GM20000 (cell line): ENCODE data around the gene MORC4.

Source experiments
- DNase-seq: peaks from one replicate; pipeline ENCODE4 v3.0.0; 2012; ENCODE audit warnings: low spot score
- CTCF ChIP-seq: IDR thresholded peaks from 2 replicates; pipeline ENCODE4 v1.5.1; 2012; ENCODE audit warnings: mild to moderate bottlenecking, control low read depth; ENCODE audit errors: extremely low read depth, missing control alignments

Gene MORC4

GRCh38 chrX:106891762-106892460 lies 108.1 kb downstream of the MORC4 start:
- DNase-seq, result no peak
- no peak for TF ChIP-seq CTCF
